Left lung (tissue), 10 donors: ENCODE results near the gene TMEM52B. TPM values are rescaled to one million over a fixed set of nuclear protein-coding genes. Genes with fewer than 3 reads are reported as not detected.

Experiments
- ATAC-seq: fragments of 200-7000 bp; cut with Tn5 transposase; one replicate; pipeline ENCODE4 v1.9.1; 2020; ENCODE audit warnings: moderate library complexity
- DNase-seq, 4 donors: peaks; one replicate each; pipeline ENCODE4 v3.0.0-alpha.2; 2013 to 2020
- H3K27ac ChIP-seq, 2 donors: fragments of 200-600 bp; sonication (generic) in 1 of 2; one replicate each; pipeline versions ENCODE4 v1.5.0 to v1.8.0; 2020 to 2021
- H3K27me3 ChIP-seq, 2 donors: fragments of 200-600 bp; sonication (generic) in 1 of 2; one replicate each; pipeline versions ENCODE4 v1.5.0 to v1.8.0; 2020 to 2021
- H3K36me3 ChIP-seq, 2 donors: fragments of 200-600 bp; sonication (generic) in 1 of 2; one replicate each; pipeline versions ENCODE4 v1.5.0 to v1.8.0; 2020 to 2021
- H3K4me1 ChIP-seq, 2 donors: fragments of 200-600 bp; one replicate each; pipeline ENCODE4 v1.8.0; 2021
- H3K4me3 ChIP-seq, 2 donors: fragments of 200-600 bp; sonication (generic) in 1 of 2; one replicate each; pipeline versions ENCODE4 v1.5.0 to v1.8.0; 2020 to 2021; ENCODE audit warnings: mild to moderate bottlenecking in 1 of 2
- H3K9me3 ChIP-seq, 2 donors: fragments of 200-600 bp; sonication (generic) in 1 of 2; one replicate each; pipeline versions ENCODE4 v1.5.0 to v1.8.0; 2020 to 2021
- intact Hi-C, 2 donors: fragments of 100-400 bp; cut with DNase I; formaldehyde crosslinking; loops; one replicate each; pipeline versions ENCODE4 v1.11.2 to v1.14.2; 2022
- polyA plus RNA-seq, 6 donors: library from polyadenylated mRNA; unstranded; fragments of 120-200 nt; gene quantifications; one replicate each; pipeline ENCODE4 v1.2.1, GENCODE V29; 2013; ENCODE audit not compliant: insufficient read length in 6 of 6
- total RNA-seq, 2 donors: library from RNA; stranded (reverse); fragmentation: NEBNext Ultra II Directional; extraction: Animal tissue kit (Norgen Biotek cat#: 25700); gene quantifications; one replicate each; pipeline ENCODE4 v1.2.1, GENCODE V29; 2021
- TF ChIP-seq, protein P1 (sequence below), 2 donors: fragments of 200-600 bp; sonication (generic) in 1 of 2; IDR thresholded peaks; one replicate each; pipeline versions ENCODE4 v1.5.0 to v1.8.0; 2021; ENCODE audit warnings: antibody characterized with exemption in 2 of 2
- donor health status: DM: no; HTN: yes; CAD: no.
- donor health status: DM: no; HTN: no; CAD: no.

Gene TMEM52B
- total and polyA plus RNA-seq, 8 donors, result 0.31 to 2.0 (median 0.63) TPM

DNA sequence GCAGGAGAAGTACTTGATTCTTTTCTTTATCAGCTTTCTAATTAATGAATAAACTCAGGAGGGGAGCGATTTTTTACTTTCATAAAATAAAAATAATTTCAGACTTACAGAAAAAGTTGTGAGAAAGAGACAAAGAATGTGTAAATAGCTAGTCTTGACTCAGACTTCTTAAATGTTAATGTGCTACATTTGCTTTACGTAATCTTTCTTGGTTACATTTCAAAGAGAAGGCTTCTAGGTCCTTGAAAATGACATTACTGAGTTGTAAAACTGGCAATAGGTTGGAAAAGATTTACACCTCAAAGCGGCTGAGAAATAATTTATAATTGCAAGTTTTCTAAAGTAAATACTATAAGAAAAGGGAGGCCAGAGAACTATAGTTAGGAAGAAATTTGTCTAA, 62.5 kb downstream of the TMEM52B start:
- Histone ChIP-seq H3K9me3 (no peaks in the 10 kb centered on the region), H3K4me3 (no peak overlapping the region), H3K27me3 (no peaks in the 10 kb centered on the region), H3K4me1 (peaks cover 0 to 4% of the 10 kb centered on the region in 2 donors), H3K27ac (no peak overlapping the region), H3K36me3 (no peaks in the 10 kb centered on the region)
- ATAC-seq, result no peak
- TF ChIP-seq, protein P1, sequence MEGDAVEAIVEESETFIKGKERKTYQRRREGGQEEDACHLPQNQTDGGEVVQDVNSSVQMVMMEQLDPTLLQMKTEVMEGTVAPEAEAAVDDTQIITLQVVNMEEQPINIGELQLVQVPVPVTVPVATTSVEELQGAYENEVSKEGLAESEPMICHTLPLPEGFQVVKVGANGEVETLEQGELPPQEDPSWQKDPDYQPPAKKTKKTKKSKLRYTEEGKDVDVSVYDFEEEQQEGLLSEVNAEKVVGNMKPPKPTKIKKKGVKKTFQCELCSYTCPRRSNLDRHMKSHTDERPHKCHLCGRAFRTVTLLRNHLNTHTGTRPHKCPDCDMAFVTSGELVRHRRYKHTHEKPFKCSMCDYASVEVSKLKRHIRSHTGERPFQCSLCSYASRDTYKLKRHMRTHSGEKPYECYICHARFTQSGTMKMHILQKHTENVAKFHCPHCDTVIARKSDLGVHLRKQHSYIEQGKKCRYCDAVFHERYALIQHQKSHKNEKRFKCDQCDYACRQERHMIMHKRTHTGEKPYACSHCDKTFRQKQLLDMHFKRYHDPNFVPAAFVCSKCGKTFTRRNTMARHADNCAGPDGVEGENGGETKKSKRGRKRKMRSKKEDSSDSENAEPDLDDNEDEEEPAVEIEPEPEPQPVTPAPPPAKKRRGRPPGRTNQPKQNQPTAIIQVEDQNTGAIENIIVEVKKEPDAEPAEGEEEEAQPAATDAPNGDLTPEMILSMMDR (IDR thresholded peaks at IDR 0.05), result no peak
- intact Hi-C loops, result no loop called here
- no peak for DNase-seq

Other genes with a start within 250 kb of the TMEM52B start
- not detected for gene CLEC2A, start 246.7 kb upstream of the TMEM52B start, total RNA-seq
- not detected for gene CLEC2A, start 246.7 kb upstream of the TMEM52B start, polyA plus RNA-seq
- 10 to 100 TPM; 10.9 to 12.7 TPM for gene CLEC12A, start 207.6 kb upstream of the TMEM52B start, total RNA-seq
- 1 to 10 TPM in 1 of 6 donors, under 1 TPM in 5; 0.61 to 1.9 (median 0.95) TPM for gene CLEC12A, start 207.6 kb upstream of the TMEM52B start, polyA plus RNA-seq
- gene CLEC1B, start 179.9 kb upstream of the TMEM52B start, total RNA-seq, result under 1 TPM; 0.38 to 0.63 TPM
- 1 to 10 TPM; 1.1 to 2.6 (median 2.2) TPM for gene CLEC1B, start 179.9 kb upstream of the TMEM52B start, polyA plus RNA-seq
- under 1 TPM in 1 of 2 donors, not detected in 1; 0.47 TPM for gene CLEC12B, start 168.4 kb upstream of the TMEM52B start, total RNA-seq
- under 1 TPM in 4 of 6 donors, not detected in 2; 0.06 to 0.46 (median 0.26) TPM for gene CLEC12B, start 168.4 kb upstream of the TMEM52B start, polyA plus RNA-seq
- under 1 TPM in 1 of 2 donors, not detected in 1; 0.17 TPM for gene CLEC9A, start 148.3 kb upstream of the TMEM52B start, total RNA-seq
- gene CLEC9A, start 148.3 kb upstream of the TMEM52B start, polyA plus RNA-seq, result 1 to 10 TPM; 1.2 to 2.5 (median 2.3) TPM
- 10 to 100 TPM in 1 of 2 donors, 1 to 10 TPM in 1; 8.9 to 11.0 TPM for gene CLEC1A, start 80.0 kb upstream of the TMEM52B start, total RNA-seq
- 10 to 100 TPM; 19.9 to 23.0 (median 20.4) TPM for gene CLEC1A, start 80.0 kb upstream of the TMEM52B start, polyA plus RNA-seq
- 10 to 100 TPM; 25.4 to 75.7 TPM for gene CLEC7A, start 48.8 kb upstream of the TMEM52B start, total RNA-seq
- gene CLEC7A, start 48.8 kb upstream of the TMEM52B start, polyA plus RNA-seq, result 1 to 10 TPM; 3.3 to 4.5 (median 3.7) TPM
- gene OLR1, start 6.9 kb upstream of the TMEM52B start, total RNA-seq, result 10 to 100 TPM; 52.2 to 63.6 TPM
- 1 to 10 TPM in 3 of 6 donors, under 1 TPM in 3; 0.70 to 1.2 (median 0.92) TPM for gene OLR1, start 6.9 kb upstream of the TMEM52B start, polyA plus RNA-seq
- gene GABARAPL1, start 33.8 kb downstream of the TMEM52B start, total RNA-seq, result 10 to 100 TPM; 49.0 to 68.4 TPM
- gene GABARAPL1, start 33.8 kb downstream of the TMEM52B start, polyA plus RNA-seq, result 10 to 100 TPM; 38.6 to 54.6 (median 47.7) TPM
- gene KLRD1, start 128.8 kb downstream of the TMEM52B start, total RNA-seq, result 1 to 10 TPM; 4.6 to 9.0 TPM
- gene KLRD1, start 128.8 kb downstream of the TMEM52B start, polyA plus RNA-seq, result 1 to 10 TPM in 5 of 6 donors, under 1 TPM in 1; 0.53 to 2.1 (median 1.7) TPM
- gene KLRK1, start 211.0 kb downstream of the TMEM52B start, total RNA-seq, result 1 to 10 TPM; 2.6 to 4.9 TPM
- gene KLRK1, start 211.0 kb downstream of the TMEM52B start, polyA plus RNA-seq, result 1 to 10 TPM in 5 of 6 donors, under 1 TPM in 1; 0.70 to 2.3 (median 1.7) TPM
- 1 to 10 TPM in 1 of 2 donors, under 1 TPM in 1; 0.38 to 1.3 TPM for gene KLRC4, start 230.7 kb downstream of the TMEM52B start, total RNA-seq
- gene KLRC4, start 230.7 kb downstream of the TMEM52B start, polyA plus RNA-seq, result under 1 TPM in 4 of 6 donors, not detected in 2; 0.21 to 0.54 (median 0.32) TPM
- gene KLRC3, start 241.6 kb downstream of the TMEM52B start, total RNA-seq, result not detected
- gene KLRC3, start 241.6 kb downstream of the TMEM52B start, polyA plus RNA-seq, result under 1 TPM in 3 of 6 donors, not detected in 3; 0.25 to 0.41 (median 0.32) TPM